ENCODE measurements around the gene PLCB3. TPM values are rescaled to one million over a fixed set of nuclear protein-coding genes. Genes with fewer than 3 reads are reported as not detected.

Gene PLCB3
- total and polyA plus RNA-seq, 10 of the 15 experiments (the other 5 are each of a cell fraction or from before 2014, with no cell fraction given): 0.03 to 10.3 (median 3.3) TPM

DNA sequence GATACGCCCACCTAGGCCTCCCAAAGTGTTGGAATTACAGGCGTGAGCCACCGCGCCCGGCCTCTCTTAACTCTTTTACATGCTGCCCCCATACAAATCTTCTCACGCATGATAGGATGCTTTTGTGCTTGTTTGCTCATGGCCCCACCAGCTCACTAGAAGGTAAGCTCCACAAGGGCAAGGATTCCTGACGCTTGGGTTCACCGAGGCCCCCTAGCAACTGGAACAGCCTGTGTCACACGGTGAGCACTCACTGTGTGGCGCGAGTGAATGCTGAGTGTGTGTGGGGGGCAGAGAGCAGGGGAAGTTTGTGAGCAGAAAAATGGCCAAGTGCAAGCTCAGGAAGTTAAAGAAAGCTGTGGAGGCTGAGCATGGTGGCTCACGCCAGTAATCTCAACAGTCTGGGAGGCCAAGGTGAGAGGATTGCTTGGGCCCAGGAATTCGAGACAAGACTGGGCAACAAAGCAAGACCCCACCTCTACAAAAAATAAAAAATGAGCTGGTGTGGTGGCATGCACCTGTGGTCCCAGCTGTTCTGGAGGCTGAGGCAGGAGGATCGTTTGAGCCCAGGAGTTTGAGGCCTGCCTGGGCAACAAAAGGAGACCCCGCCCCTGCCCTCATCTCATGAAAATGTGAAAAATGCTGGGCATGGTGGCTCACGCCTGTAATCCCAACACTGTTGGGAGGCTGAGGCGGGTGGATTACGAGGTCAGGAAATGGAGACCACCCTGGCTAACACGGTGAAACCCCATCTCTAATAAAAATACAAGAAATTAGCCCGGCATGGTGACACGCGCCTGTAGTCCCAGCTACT is 30.8 kb downstream of the PLCB3 start:
- Histone ChIP-seq H2AFZ (ENCODE audit: control insufficient read depth, low read depth, low read length) (no peak overlapping the region), H3K36me3 (ENCODE audit: control insufficient read depth in 2 of 2, insufficient read depth in 2 of 2, low read length in 1 of 2) (no peaks in the 10 kb centered on the region), H3K27me3 (replicated peaks in 1 of 2; ENCODE audit: control insufficient read depth in 2 of 2, insufficient read depth in 2 of 2, low read length in 1 of 2) (no peaks in the 10 kb centered on the region), H3K79me2 (ENCODE audit: control insufficient read depth, insufficient read depth, low read length) (peaks cover 15% of the 10 kb centered on the region), H3K4me1 (ENCODE audit: control insufficient read depth, insufficient read depth, low read length) (peaks cover 7% of the 10 kb centered on the region), H3K27ac (ENCODE audit: control insufficient read depth, insufficient read depth) (no peak overlapping the region), H3K4me2 (ENCODE audit: control insufficient read depth, insufficient read depth) (no peak overlapping the region), H3K9me3 (replicated peaks; ENCODE audit: control insufficient read depth, insufficient read depth, low read length) (no peaks in the 10 kb centered on the region), H4K20me1 (ENCODE audit: control insufficient read depth, insufficient read depth) (no peaks in the 10 kb centered on the region; the same call in 1 of the 2 replicates), H3K4me3 (no peak overlapping the region), H3K9ac (ENCODE audit: control insufficient read depth, insufficient read depth, low read length) (no peak overlapping the region)
- SMC1A ChIA-PET (ENCODE audit: uncharacterized antibody, unreplicated experiment): interaction anchor here (1.5 kb wide), 1 partner anchor 10 kb away, joined by 6 read pairs; no protein-coding TSS in a partner anchor
- in situ Hi-C loops (cut with MboI): no loop called here
- RAD21 ChIA-PET (ENCODE audit: unreplicated experiment): interaction anchor here (1.1 kb wide), 1 partner anchor 18 kb away, joined by 3 read pairs; the partner anchor contains the start of gene CATSPERZ
- TF ChIP-seq RB1 (IDR thresholded peaks at IDR 0.05; ENCODE audit: borderline replicate concordance) (no peak), NR2C1 (IDR thresholded peaks at IDR 0.05) (no peak), PAX5 (IDR thresholded peaks at IDR 0.05; ENCODE audit: borderline replicate concordance, low read depth, low read length) (no peak), KLF5 (IDR thresholded peaks at IDR 0.05; ENCODE audit: partially characterized antibody) (no peak), POLR2AphosphoS5 (IDR thresholded peaks at IDR 0.05; ENCODE audit: low read length) (no peak), TARDBP (IDR thresholded peaks at IDR 0.05; ENCODE audit: borderline replicate concordance) (no peak), SIX5 (IDR thresholded peaks at IDR 0.05; ENCODE audit: low read depth, low read length, severe bottlenecking) (no peak), DPF2 (IDR thresholded peaks at IDR 0.05) (no peak), PML (IDR thresholded peaks at IDR 0.05; ENCODE audit: low read length) (no peak), RELA (IDR thresholded peaks at IDR 0.05; ENCODE audit: borderline replicate concordance, partially characterized antibody) (no peak), STAT1 (conservative IDR thresholded peaks at IDR 0.05) (no peak), ZNF24 (IDR thresholded peaks at IDR 0.05) (no peak), ZSCAN29 (IDR thresholded peaks at IDR 0.05) (no peak)
- TF ChIP-seq, protein P1, sequence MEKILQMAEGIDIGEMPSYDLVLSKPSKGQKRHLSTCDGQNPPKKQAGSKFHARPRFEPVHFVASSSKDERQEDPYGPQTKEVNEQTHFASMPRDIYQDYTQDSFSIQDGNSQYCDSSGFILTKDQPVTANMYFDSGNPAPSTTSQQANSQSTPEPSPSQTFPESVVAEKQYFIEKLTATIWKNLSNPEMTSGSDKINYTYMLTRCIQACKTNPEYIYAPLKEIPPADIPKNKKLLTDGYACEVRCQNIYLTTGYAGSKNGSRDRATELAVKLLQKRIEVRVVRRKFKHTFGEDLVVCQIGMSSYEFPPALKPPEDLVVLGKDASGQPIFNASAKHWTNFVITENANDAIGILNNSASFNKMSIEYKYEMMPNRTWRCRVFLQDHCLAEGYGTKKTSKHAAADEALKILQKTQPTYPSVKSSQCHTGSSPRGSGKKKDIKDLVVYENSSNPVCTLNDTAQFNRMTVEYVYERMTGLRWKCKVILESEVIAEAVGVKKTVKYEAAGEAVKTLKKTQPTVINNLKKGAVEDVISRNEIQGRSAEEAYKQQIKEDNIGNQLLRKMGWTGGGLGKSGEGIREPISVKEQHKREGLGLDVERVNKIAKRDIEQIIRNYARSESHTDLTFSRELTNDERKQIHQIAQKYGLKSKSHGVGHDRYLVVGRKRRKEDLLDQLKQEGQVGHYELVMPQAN (conservative IDR thresholded peaks at IDR 0.05): no peak
- TF ChIP-seq, protein P2, sequence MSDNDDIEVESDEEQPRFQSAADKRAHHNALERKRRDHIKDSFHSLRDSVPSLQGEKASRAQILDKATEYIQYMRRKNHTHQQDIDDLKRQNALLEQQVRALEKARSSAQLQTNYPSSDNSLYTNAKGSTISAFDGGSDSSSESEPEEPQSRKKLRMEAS (IDR thresholded peaks at IDR 0.05; ENCODE audit: low read depth, low read length): no peak
- DNase-seq (ENCODE audit: low read depth, low spot score) (no peak), FAIRE-seq (no peak), ATAC-seq (no peak)
- POLR2A ChIA-PET: interaction anchor here (0.6 to 6.2 kb wide), 5 partner anchors 11 to 75 kb away, joined by 3 to 92 read pairs (median 9); partner anchors contain the start of genes FERMT3, PRDX5 and TRMT112
- intact Hi-C loops (cut with micrococcal nuclease; ENCODE audit: unreplicated experiment): no loop called here
- TSS peak; percentile 21 for BruUV-seq (replicated peaks)
- WGBS (ENCODE audit: insufficient coverage, insufficient replicate concordance, low lambda C conversion rate, missing lambda C conversion rate): 99% methylated on average over 22 of the region's 22 CpGs
- CTCF ChIA-PET: interaction anchor here (0.6 to 5.5 kb wide), 4 partner anchors 8 to 49 kb away, joined by 3 to 46 read pairs (median 22); partner anchors contain the start of genes CATSPERZ and ESRRA
